Vagina (tissue), 2 donors: ENCODE data around the gene ADAM33. TPM values are rescaled to one million over a fixed set of nuclear protein-coding genes. Genes with fewer than 3 reads are reported as not detected.

Source experiments
- DNase-seq, 2 donors: peaks; one replicate each; pipeline ENCODE4 v3.0.0-alpha.2; 2017; ENCODE audit errors: extremely low spot score in 2 of 2
- H3K27ac ChIP-seq: fragments of 200-600 bp; sonication (generic); one replicate; pipeline ENCODE4 v1.5.1; 2019
- H3K27me3 ChIP-seq: fragments of 200-600 bp; sonication (generic); one replicate; pipeline ENCODE4 v1.5.1; 2019
- H3K36me3 ChIP-seq, 2 donors: fragments of 200-600 bp; sonication (generic); one replicate each; pipeline ENCODE4 v1.5.1; 2017 to 2019
- H3K4me1 ChIP-seq: fragments of 200-600 bp; sonication (generic); one replicate; pipeline ENCODE4 v1.5.1; 2019
- H3K4me3 ChIP-seq, 2 donors: fragments of 200-600 bp; sonication (generic); 1 replicate in 1 of 2; 2 replicates in 1 of 2; pipeline ENCODE4 v1.5.1; 2016 to 2019
- H3K9me3 ChIP-seq: fragments of 200-600 bp; sonication (generic); one replicate; pipeline ENCODE4 v1.5.1; 2019
- CTCF ChIP-seq, 3 experiments: fragments of 450-650 bp in 2 of 3; fragments of 200-600 bp in 1 of 3; sonication (generic) in 1 of 3; IDR thresholded peaks; one replicate each; pipeline ENCODE4 v1.5.1; 2017 to 2019; ENCODE audit warnings: antibody characterized with exemption in 3 of 3, mild to moderate bottlenecking in 2 of 3, moderate library complexity in 2 of 3
- POLR2A ChIP-seq, 2 donors: fragments of 450-650 bp; IDR thresholded peaks; one replicate each; pipeline ENCODE4 v1.6.1; 2017; ENCODE audit warnings: antibody characterized with exemption in 2 of 2, mild to moderate bottlenecking in 2 of 2, moderate library complexity in 2 of 2
- POLR2AphosphoS5 ChIP-seq, 2 donors: sonication (generic); formaldehyde crosslinking; IDR thresholded peaks; one replicate each; pipeline ENCODE4 v1.9.0; 2017; ENCODE audit warnings: antibody characterized with exemption in 2 of 2, mild to moderate bottlenecking in 2 of 2, low read depth in 1 of 2; ENCODE audit not compliant: insufficient read depth in 1 of 2
- intact Hi-C: fragments of 100-400 bp; cut with DNase I; formaldehyde crosslinking; loops from one replicate; pipeline ENCODE4 v1.15.1; 2023
- total RNA-seq: library from RNA; depleted of rRNA; stranded (reverse); fragments of >200 nt; gene quantifications from one replicate; pipeline ENCODE4 v1.2.3, GENCODE V29; 2016

Gene ADAM33
- total RNA-seq, 1 donor from 2014 or later = 119 TPM

- Histone ChIP-seq H3K27ac (no peak overlapping the region), H3K4me1 (no peaks in the 10 kb centered on the region), H3K9me3 (no peaks in the 10 kb centered on the region), H3K36me3 (no peaks in the 10 kb centered on the region), H3K4me3 (no peak overlapping the region), H3K27me3 (no peaks in the 10 kb centered on the region)
- TF ChIP-seq POLR2AphosphoS5 (IDR thresholded peaks at IDR 0.05; ENCODE audit: insufficient read depth in 1 of 2, low read depth in 1 of 2) (no peak), POLR2A (IDR thresholded peaks at IDR 0.05) (no peak), CTCF (IDR thresholded peaks at IDR 0.05) (no peak)
- no peak for DNase-seq
- intact Hi-C loops = no loop called here
These were observed 22.9 kb downstream of the ADAM33 start for GRCh38 chr20:3658716-3659491.

GRCh38 chr20:3658019-3658715, 23.6 kb downstream of the ADAM33 start:
- no peaks in the 10 kb centered on the region for H3K9me3 ChIP-seq
- no peaks in the 10 kb centered on the region for H3K27me3 ChIP-seq
- H3K4me3 ChIP-seq = no peak overlapping the region
- no peak overlapping the region for H3K27ac ChIP-seq
- no peaks in the 10 kb centered on the region for H3K36me3 ChIP-seq
- DNase-seq = no peak
- intact Hi-C loops = no loop called here
- TF ChIP-seq CTCF (IDR thresholded peaks at IDR 0.05) (no peak), POLR2A (IDR thresholded peaks at IDR 0.05) (no peak), POLR2AphosphoS5 (IDR thresholded peaks at IDR 0.05; ENCODE audit: insufficient read depth in 1 of 2, low read depth in 1 of 2) (no peak)
- H3K4me1 ChIP-seq = no peaks in the 10 kb centered on the region

- no peak for DNase-seq
- TF ChIP-seq POLR2A (IDR thresholded peaks at IDR 0.05) = no peak
- TF ChIP-seq CTCF (IDR thresholded peaks at IDR 0.05) = no peak
- no peak for TF ChIP-seq POLR2AphosphoS5 (IDR thresholded peaks at IDR 0.05; ENCODE audit: insufficient read depth in 1 of 2, low read depth in 1 of 2)
- H3K4me1 ChIP-seq = no peaks in the 10 kb centered on the region
- H3K27me3 ChIP-seq = no peaks in the 10 kb centered on the region
- intact Hi-C loops = no loop called here
- H3K4me3 ChIP-seq = no peak overlapping the region
- no peaks in the 10 kb centered on the region for H3K9me3 ChIP-seq
- no peaks in the 10 kb centered on the region for H3K36me3 ChIP-seq
- no peak overlapping the region for H3K27ac ChIP-seq
These were observed 26.7 kb downstream of the ADAM33 start for GRCh38 chr20:3655131-3655405.

- Histone ChIP-seq H3K9me3 (no peaks in the 10 kb centered on the region), H3K4me3 (no peak overlapping the region), H3K36me3 (no peaks in the 10 kb centered on the region), H3K4me1 (no peaks in the 10 kb centered on the region), H3K27me3 (no peaks in the 10 kb centered on the region), H3K27ac (no peak overlapping the region)
- no peak for TF ChIP-seq POLR2AphosphoS5 (IDR thresholded peaks at IDR 0.05; ENCODE audit: insufficient read depth in 1 of 2, low read depth in 1 of 2)
- no peak for TF ChIP-seq POLR2A (IDR thresholded peaks at IDR 0.05)
- no peak for TF ChIP-seq CTCF (IDR thresholded peaks at IDR 0.05)
- intact Hi-C loops = no loop called here
- no peak for DNase-seq
These were observed 27.3 kb downstream of the ADAM33 start for GRCh38 chr20:3654326-3655130.
